Endodermal cell (in vitro differentiated cells): Measurements from ENCODE around the gene APMAP. TPM values are rescaled to one million over a fixed set of nuclear protein-coding genes. Genes with fewer than 3 reads are reported as not detected.

Experiments
- DNase-seq: peaks from one replicate; pipeline ENCODE4 v3.0.0-alpha.2; 2017
- H3K27ac ChIP-seq: 2 replicates; pipeline ENCODE4 v1.5.1; 2013; ENCODE audit warnings: mild to moderate bottlenecking, low read depth, low read length, moderate library complexity
- H3K27me3 ChIP-seq: 2 replicates; pipeline ENCODE4 v1.6.1; 2013; ENCODE audit warnings: mild to moderate bottlenecking, low read length, moderate library complexity; ENCODE audit not compliant: insufficient read depth, control insufficient read depth, poor library complexity, severe bottlenecking
- H3K36me3 ChIP-seq: 2 replicates; pipeline ENCODE4 v1.7.0; 2013; ENCODE audit warnings: mild to moderate bottlenecking, low read length, moderate library complexity; ENCODE audit not compliant: control insufficient read depth, insufficient read depth
- H3K4me1 ChIP-seq: one replicate; pipeline ENCODE4 v1.7.0; 2013; ENCODE audit warnings: low read length; ENCODE audit not compliant: control insufficient read depth, insufficient read depth
- H3K4me3 ChIP-seq: 2 replicates; pipeline ENCODE4 v1.5.1; 2013; ENCODE audit warnings: mild to moderate bottlenecking, low read length, moderate library complexity
- H3K9ac ChIP-seq: 2 replicates; pipeline ENCODE4 v1.6.1; 2013; ENCODE audit warnings: mild to moderate bottlenecking, low read length, moderate library complexity; ENCODE audit not compliant: poor library complexity, severe bottlenecking; ENCODE audit errors: extremely low read depth
- H3K9me3 ChIP-seq: 2 replicates; pipeline ENCODE4 v1.6.1; 2013; ENCODE audit warnings: mild to moderate bottlenecking, low read length, moderate library complexity; ENCODE audit not compliant: control insufficient read depth
- H3K27ac Mint-ChIP-seq: 2 replicates; pipeline ENCODE4 v1.8.0; 2020; ENCODE audit warnings: mixed read lengths
- H3K27me3 Mint-ChIP-seq: 2 replicates; pipeline ENCODE4 v1.8.0; 2021; ENCODE audit warnings: mild to moderate bottlenecking, mixed read lengths; ENCODE audit not compliant: insufficient read depth
- H3K36me3 Mint-ChIP-seq: 2 replicates; pipeline ENCODE4 v1.8.0; 2020; ENCODE audit warnings: low read depth, mixed read lengths
- H3K4me1 Mint-ChIP-seq: 2 replicates; pipeline ENCODE4 v1.8.0; 2020; ENCODE audit warnings: mixed read lengths
- H3K4me3 Mint-ChIP-seq: 2 replicates; pipeline ENCODE4 v1.8.0; 2020; ENCODE audit warnings: mild to moderate bottlenecking, moderate library complexity, mixed read lengths
- H3K9me3 Mint-ChIP-seq: 2 replicates; pipeline ENCODE4 v1.8.0; 2020; ENCODE audit warnings: mild to moderate bottlenecking, mixed read lengths
- WGBS, 2 experiments: methylation state at CpG; one replicate each; pipeline versions ENCODE4 v1.1.5 to v1.1.7; 2013; ENCODE audit warnings: missing lambda C conversion rate in 2 of 2, mixed read lengths in 1 of 2; ENCODE audit not compliant: insufficient coverage in 1 of 2, insufficient read length in 1 of 2; 5-methylcytosine and 5-hydroxymethylcytosine counted together
- total RNA-seq, 2 donors: library from RNA; stranded (reverse); fragmentation: NEBNext Ultra II Directional in 1 of 2; extraction: Animal tissue kit (Norgen Biotek cat#: 25700) in 1 of 2; gene quantifications; 2 replicates in 1 of 2; 3 replicates in 1 of 2; pipeline ENCODE4 v1.2.1, GENCODE V29; 2021
- TF ChIP-seq, protein P1 (sequence below): fragments of 200-600 bp; sonication (generic); conservative IDR thresholded peaks from 2 replicates; pipeline ENCODE4 v1.5.0; 2021; ENCODE audit warnings: antibody characterized with exemption, mild to moderate bottlenecking

Gene APMAP
- total RNA-seq, 2 donors from 2014 or later = 60.2 to 65.6 TPM

DNA sequence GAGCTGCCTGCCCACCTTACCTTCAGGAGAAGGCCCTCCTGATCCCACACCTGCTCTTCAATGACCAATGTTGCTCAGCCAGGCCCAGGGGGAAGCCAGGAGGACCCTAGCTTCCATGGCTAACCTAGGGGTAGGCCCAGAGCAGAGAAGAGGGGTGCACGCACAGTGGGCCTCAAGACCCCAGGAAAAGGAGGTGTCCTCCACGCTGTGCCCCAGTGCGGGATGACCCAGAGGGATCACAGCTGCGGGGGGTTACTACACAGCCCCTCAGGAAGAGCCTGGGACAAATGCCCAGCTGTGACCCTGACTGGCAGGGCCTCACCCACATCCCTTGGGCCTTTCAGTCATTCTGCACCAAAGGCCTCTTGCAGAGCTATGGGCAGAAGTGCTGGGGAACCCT is 31.6 kb upstream of the APMAP start:
- no peak overlapping the region for H3K4me3 ChIP-seq
- H3K36me3 ChIP-seq = no peaks in the 10 kb centered on the region
- peak; percentile 20 for DNase-seq
- TF ChIP-seq, protein P1, sequence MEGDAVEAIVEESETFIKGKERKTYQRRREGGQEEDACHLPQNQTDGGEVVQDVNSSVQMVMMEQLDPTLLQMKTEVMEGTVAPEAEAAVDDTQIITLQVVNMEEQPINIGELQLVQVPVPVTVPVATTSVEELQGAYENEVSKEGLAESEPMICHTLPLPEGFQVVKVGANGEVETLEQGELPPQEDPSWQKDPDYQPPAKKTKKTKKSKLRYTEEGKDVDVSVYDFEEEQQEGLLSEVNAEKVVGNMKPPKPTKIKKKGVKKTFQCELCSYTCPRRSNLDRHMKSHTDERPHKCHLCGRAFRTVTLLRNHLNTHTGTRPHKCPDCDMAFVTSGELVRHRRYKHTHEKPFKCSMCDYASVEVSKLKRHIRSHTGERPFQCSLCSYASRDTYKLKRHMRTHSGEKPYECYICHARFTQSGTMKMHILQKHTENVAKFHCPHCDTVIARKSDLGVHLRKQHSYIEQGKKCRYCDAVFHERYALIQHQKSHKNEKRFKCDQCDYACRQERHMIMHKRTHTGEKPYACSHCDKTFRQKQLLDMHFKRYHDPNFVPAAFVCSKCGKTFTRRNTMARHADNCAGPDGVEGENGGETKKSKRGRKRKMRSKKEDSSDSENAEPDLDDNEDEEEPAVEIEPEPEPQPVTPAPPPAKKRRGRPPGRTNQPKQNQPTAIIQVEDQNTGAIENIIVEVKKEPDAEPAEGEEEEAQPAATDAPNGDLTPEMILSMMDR = no peak
- H3K27me3 Mint-ChIP-seq = peaks cover 1% of the 10 kb centered on the region
- H3K4me1 ChIP-seq = no peaks in the 10 kb centered on the region
- no peak overlapping the region for H3K9ac ChIP-seq
- no peak overlapping the region for H3K27ac Mint-ChIP-seq
- H3K4me3 Mint-ChIP-seq = no peak overlapping the region
- whole genome bisulfite sequencing, 2 experiments = 90 to 94% methylated on average over 3 to 4 of the region's 4 CpGs
- no peaks in the 10 kb centered on the region for H3K9me3 Mint-ChIP-seq
- no peaks in the 10 kb centered on the region for H3K36me3 Mint-ChIP-seq
- no peaks in the 10 kb centered on the region for H3K4me1 Mint-ChIP-seq
- H3K27me3 ChIP-seq = no peaks in the 10 kb centered on the region
- no peaks in the 10 kb centered on the region for H3K9me3 ChIP-seq
- no peak overlapping the region for H3K27ac ChIP-seq

DNA sequence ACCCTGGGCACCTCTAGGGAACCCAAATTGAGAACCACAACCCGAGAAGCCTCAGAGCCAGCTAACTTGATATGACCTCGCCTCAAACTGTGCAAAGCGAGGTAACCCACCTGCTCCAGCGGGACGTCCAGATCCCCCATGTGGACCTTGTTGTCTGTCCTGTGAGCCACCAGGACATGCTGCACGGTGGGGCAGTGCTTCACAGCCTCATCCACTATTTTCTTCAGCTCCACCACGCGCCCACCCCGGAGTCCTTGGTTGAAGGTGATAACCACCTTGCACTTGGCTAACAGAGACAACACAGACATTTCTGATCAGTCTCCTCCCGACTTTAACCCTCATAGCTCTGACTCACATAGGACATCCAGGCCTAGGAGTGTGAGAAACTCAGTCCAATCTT is 30.8 kb upstream of the APMAP start:
- Mint-ChIP-seq H3K36me3 (no peaks in the 10 kb centered on the region), H3K27ac (no peak overlapping the region), H3K4me3 (no peak overlapping the region), H3K9me3 (no peaks in the 10 kb centered on the region), H3K4me1 (no peaks in the 10 kb centered on the region), H3K27me3 (no peaks in the 10 kb centered on the region)
- 76 to 92% methylated on average over 7 to 10 of the region's 10 CpGs for WGBS, 2 experiments
- no peak overlapping the region for H3K27ac ChIP-seq
- H3K9me3 ChIP-seq = no peaks in the 10 kb centered on the region
- TF ChIP-seq, protein P1 = no peak
- H3K36me3 ChIP-seq = no peaks in the 10 kb centered on the region
- H3K27me3 ChIP-seq = no peaks in the 10 kb centered on the region
- peak; percentile 25 for DNase-seq
- H3K9ac ChIP-seq = no peak overlapping the region
- no peak overlapping the region for H3K4me3 ChIP-seq
- no peaks in the 10 kb centered on the region for H3K4me1 ChIP-seq

DNA sequence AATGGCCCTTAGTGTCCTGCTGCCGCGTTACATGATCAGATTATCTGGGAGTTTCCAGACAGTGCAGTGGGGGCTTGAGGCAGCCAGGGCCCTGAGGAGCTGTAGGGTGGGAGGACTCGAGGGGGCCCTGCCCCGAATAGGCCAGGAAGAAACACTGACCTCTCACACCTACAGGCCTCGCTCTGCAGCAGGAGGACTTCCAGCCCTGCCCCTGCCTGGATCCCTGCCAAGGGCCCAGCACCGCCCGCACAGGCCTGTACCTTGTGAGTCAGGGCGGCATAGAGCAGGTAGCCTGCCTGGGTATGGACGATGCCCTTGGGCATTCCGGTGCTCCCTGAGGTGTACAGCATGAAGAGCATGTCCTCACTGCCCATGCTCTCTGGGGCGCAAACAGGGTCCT is 30.1 kb upstream of the APMAP start:
- H3K36me3 Mint-ChIP-seq = no peaks in the 10 kb centered on the region
- Histone ChIP-seq H3K4me1 (no peaks in the 10 kb centered on the region), H3K9ac (no peak overlapping the region), H3K36me3 (no peaks in the 10 kb centered on the region), H3K27me3 (no peaks in the 10 kb centered on the region), H3K4me3 (no peak overlapping the region), H3K9me3 (no peaks in the 10 kb centered on the region), H3K27ac (no peak overlapping the region)
- 91 to 93% methylated on average over 3 to 11 of the region's 11 CpGs for WGBS, 2 experiments
- H3K27ac Mint-ChIP-seq = no peak overlapping the region
- H3K4me3 Mint-ChIP-seq = no peak overlapping the region
- H3K27me3 Mint-ChIP-seq = no peaks in the 10 kb centered on the region
- H3K9me3 Mint-ChIP-seq = no peaks in the 10 kb centered on the region
- peaks cover 5% of the 10 kb centered on the region for H3K4me1 Mint-ChIP-seq
- DNase-seq = peak; percentile 28
- TF ChIP-seq, protein P1 = no peak
